ENCODE results near the gene CSMD2.

Gene CSMD2

GRCh38 chr1:33661811-33662454 is 503.1 kb downstream of the CSMD2 start:
- DNase-seq (ENCODE audit: insufficient read length, low spot score) (no peak), FAIRE-seq (no peak)
- TF ChIP-seq CTCF (IDR thresholded peaks at IDR 0.05; ENCODE audit: insufficient read depth, missing control alignments): no peak

DNA sequence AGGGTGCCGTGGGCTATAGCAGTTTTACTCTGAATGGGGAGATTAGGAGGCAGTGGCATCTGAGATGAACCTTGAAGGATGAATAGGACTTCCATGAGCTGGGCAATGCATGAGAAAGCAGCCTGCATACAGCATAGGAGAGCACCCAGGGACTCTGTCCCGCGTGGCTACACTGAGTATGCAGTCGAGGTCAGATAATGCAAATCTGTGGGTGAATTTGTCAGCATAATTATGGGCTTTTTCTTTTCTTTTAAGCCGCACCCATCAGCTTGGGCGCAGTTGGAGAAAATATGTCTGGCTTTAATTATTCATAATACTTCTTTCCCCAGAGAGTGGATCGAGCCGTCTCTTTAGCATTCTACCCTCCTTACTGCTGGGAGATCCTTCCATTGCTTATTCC is 504.1 kb downstream of the CSMD2 start:
- no peak for FAIRE-seq
- TF ChIP-seq CTCF (IDR thresholded peaks at IDR 0.05; ENCODE audit: insufficient read depth, missing control alignments): no peak
- no peak for DNase-seq (ENCODE audit: insufficient read length, low spot score)

DNA sequence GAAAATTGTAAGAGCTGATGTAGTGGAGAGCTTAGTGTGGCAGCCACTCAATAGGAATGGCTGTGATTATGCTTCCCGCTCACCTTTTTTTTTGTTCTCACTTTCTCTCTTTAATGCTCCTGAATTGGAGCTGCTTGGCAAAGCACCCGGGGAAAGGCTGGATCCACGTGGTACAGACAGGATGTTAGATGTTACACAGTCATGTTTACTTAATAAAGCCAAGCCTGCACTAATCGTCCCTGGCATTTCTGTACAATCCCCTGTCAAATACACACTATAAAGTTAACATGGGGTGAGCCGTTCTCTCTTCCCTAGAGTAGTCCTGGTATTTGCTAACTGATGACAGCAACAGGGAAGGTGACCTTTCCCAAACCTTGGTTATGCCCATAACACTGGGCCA is 504.8 kb downstream of the CSMD2 start:
- no peak for DNase-seq (ENCODE audit: insufficient read length, low spot score)
- no peak for TF ChIP-seq CTCF (IDR thresholded peaks at IDR 0.05; ENCODE audit: insufficient read depth, missing control alignments)
- FAIRE-seq: no peak

GRCh38 chr1:33659641-33660040 is 505.4 kb downstream of the CSMD2 start:
- DNase-seq (ENCODE audit: insufficient read length, low spot score): no peak
- no peak for FAIRE-seq
- TF ChIP-seq CTCF (IDR thresholded peaks at IDR 0.05; ENCODE audit: insufficient read depth, missing control alignments): no peak

DNA sequence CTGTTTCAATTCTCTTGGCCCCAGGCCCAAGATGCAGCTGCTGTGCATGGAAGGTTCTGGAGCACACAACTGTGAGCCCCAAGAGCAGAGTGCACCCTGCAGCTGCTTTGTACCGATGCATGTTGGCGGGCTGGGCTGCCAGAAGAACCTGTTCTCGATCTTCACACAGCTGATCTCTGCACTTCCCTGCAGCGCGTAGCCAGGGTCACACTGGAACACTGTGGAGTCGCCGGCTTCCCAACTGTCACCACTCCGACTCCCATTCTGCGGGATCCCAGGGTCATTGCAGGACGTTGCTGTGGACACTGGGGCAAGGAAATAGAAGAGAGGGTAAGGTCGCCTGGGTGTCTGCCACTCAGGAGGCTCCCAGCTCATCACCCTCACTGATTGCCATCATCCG is 507.2 kb downstream of the CSMD2 start:
- FAIRE-seq (no peak), DNase-seq (ENCODE audit: insufficient read length, low spot score) (no peak)
- TF ChIP-seq CTCF (IDR thresholded peaks at IDR 0.05; ENCODE audit: insufficient read depth, missing control alignments): no peak

- TF ChIP-seq CTCF (IDR thresholded peaks at IDR 0.05; ENCODE audit: insufficient read depth, missing control alignments): no peak
- no peak for DNase-seq (ENCODE audit: insufficient read length, low spot score)
- no peak for FAIRE-seq
These were observed 508.5 kb downstream of the CSMD2 start for GRCh38 chr1:33656467-33657005.

- no peak for FAIRE-seq
- DNase-seq (ENCODE audit: insufficient read length, low spot score): no peak
- TF ChIP-seq CTCF (IDR thresholded peaks at IDR 0.05; ENCODE audit: insufficient read depth, missing control alignments): no peak
These were observed 509.5 kb downstream of the CSMD2 start for GRCh38 chr1:33655496-33655895.
